ENCODE results near the gene MKS1.

Gene MKS1

GRCh38 chr17:58224315-58224714 lies 5.3 kb upstream of the MKS1 start:
- no peak overlapping the region for H3K4me3 ChIP-seq
- no peak overlapping the region for H3K27ac ChIP-seq
- no peak for DNase-seq (ENCODE audit: low spot score)
- no peak for TF ChIP-seq CTCF (IDR thresholded peaks at IDR 0.05)

- peak overlapping the region; percentile 88 for H3K4me3 ChIP-seq
- no peak for TF ChIP-seq CTCF (IDR thresholded peaks at IDR 0.05)
- DNase-seq (ENCODE audit: low spot score) = no peak
- H3K27ac ChIP-seq = peak overlapping the region in 1 of 2 donors; percentile 89
Measured at GRCh38 chr17:58219789-58220183, 731 bp upstream of the MKS1 start.

- DNase-seq (ENCODE audit: low spot score) = no peak
- TF ChIP-seq CTCF (IDR thresholded peaks at IDR 0.05) = no peak
- H3K27ac ChIP-seq = no peak overlapping the region
- no peak overlapping the region for H3K4me3 ChIP-seq
Measured at GRCh38 chr17:58217766-58218165, 1.3 kb downstream of the MKS1 start.

GRCh38 chr17:58215685-58216084 lies 3.4 kb downstream of the MKS1 start:
- no peak overlapping the region for H3K4me3 ChIP-seq
- TF ChIP-seq CTCF (IDR thresholded peaks at IDR 0.05) = no peak
- H3K27ac ChIP-seq = no peak overlapping the region
- DNase-seq (ENCODE audit: low spot score) = no peak

- no peak for DNase-seq (ENCODE audit: low spot score)
- Histone ChIP-seq H3K27ac (no peak overlapping the region), H3K4me3 (no peak overlapping the region)
- TF ChIP-seq CTCF (IDR thresholded peaks at IDR 0.05) = no peak
Measured at GRCh38 chr17:58210922-58211321, 8.1 kb downstream of the MKS1 start.

GRCh38 chr17:58208344-58208743 lies 10.7 kb downstream of the MKS1 start:
- no peak for TF ChIP-seq CTCF (IDR thresholded peaks at IDR 0.05)
- H3K27ac ChIP-seq = no peak overlapping the region
- no peak overlapping the region for H3K4me3 ChIP-seq
- DNase-seq (ENCODE audit: low spot score) = peak; percentile 40

- no peak for DNase-seq (ENCODE audit: low spot score)
- Histone ChIP-seq H3K27ac (no peak overlapping the region), H3K4me3 (no peak overlapping the region)
- TF ChIP-seq CTCF (IDR thresholded peaks at IDR 0.05) = no peak
Measured at GRCh38 chr17:58207451-58207850, 11.6 kb downstream of the MKS1 start.
